T-helper 2 cell treated with Interferon-gamma antibody and Interleukin-4, amounts not matched to agents 5 μg/mL and 100 μg/mL, for 36 hours (primary cell): ENCODE measurements around the gene MGRN1.

Experiments
- DNase-seq: peaks from one replicate; pipeline ENCODE4 v3.0.0; 2021; ENCODE audit warnings: low spot score
- H3K27ac Mint-ChIP-seq: one replicate; pipeline ENCODE4 v1.8.0; 2021; ENCODE audit warnings: mild to moderate bottlenecking, mixed read lengths
- H3K27me3 Mint-ChIP-seq: one replicate; pipeline ENCODE4 v1.8.0; 2021; ENCODE audit warnings: low read depth, mixed read lengths
- H3K36me3 Mint-ChIP-seq: one replicate; pipeline ENCODE4 v1.8.0; 2021; ENCODE audit warnings: low read depth, mixed read lengths
- H3K4me1 Mint-ChIP-seq: one replicate; pipeline ENCODE4 v1.8.0; 2021; ENCODE audit warnings: low read depth, mixed read lengths
- H3K4me3 Mint-ChIP-seq: one replicate; pipeline ENCODE4 v1.8.0; 2022; ENCODE audit warnings: mild to moderate bottlenecking, moderate library complexity, mixed read lengths
- H3K9me3 Mint-ChIP-seq: one replicate; pipeline ENCODE4 v1.8.0; 2021; ENCODE audit warnings: mixed read lengths

MGRN1 gene

GRCh38 chr16:4676831-4677230 lies 52.2 kb downstream of the MGRN1 start:
- no peaks in the 10 kb centered on the region for H3K9me3 Mint-ChIP-seq
- peak overlapping the region; percentile 65 for H3K4me3 Mint-ChIP-seq

GRCh38 chr16:4677390-4677789 lies 52.8 kb downstream of the MGRN1 start:
- DNase-seq, result no peak
- Mint-ChIP-seq H3K36me3 (peaks cover 26% of the 10 kb centered on the region), H3K4me3 (peak overlapping the region; percentile 65), H3K4me1 (peaks cover 21% of the 10 kb centered on the region), H3K27me3 (no peaks in the 10 kb centered on the region), H3K9me3 (no peaks in the 10 kb centered on the region), H3K27ac (no peak overlapping the region)

More at GRCh38 chr16:4676831-4677230, 52.2 kb downstream of the MGRN1 start:
- Mint-ChIP-seq H3K4me1 (peaks cover 21% of the 10 kb centered on the region), H3K36me3 (peaks cover 26% of the 10 kb centered on the region), H3K27me3 (no peaks in the 10 kb centered on the region), H3K27ac (peak overlapping the region; percentile 93)
- DNase-seq, result no peak

GRCh38 chr16:4677994-4678393 lies 53.4 kb downstream of the MGRN1 start:
- Mint-ChIP-seq H3K27ac (peak overlapping the region; percentile 83), H3K27me3 (no peaks in the 10 kb centered on the region), H3K4me1 (peaks cover 21% of the 10 kb centered on the region), H3K36me3 (peaks cover 26% of the 10 kb centered on the region), H3K4me3 (no peak overlapping the region), H3K9me3 (no peaks in the 10 kb centered on the region)
- no peak for DNase-seq

- Mint-ChIP-seq H3K36me3 (peaks cover 27% of the 10 kb centered on the region), H3K4me3 (no peak overlapping the region), H3K27me3 (no peaks in the 10 kb centered on the region), H3K27ac (peak overlapping the region; percentile 83), H3K9me3 (no peaks in the 10 kb centered on the region), H3K4me1 (peaks cover 21% of the 10 kb centered on the region)
- DNase-seq, result no peak
These were observed 54.0 kb downstream of the MGRN1 start for GRCh38 chr16:4678596-4678995.

GRCh38 chr16:4679156-4679849 lies 54.7 kb downstream of the MGRN1 start:
- Mint-ChIP-seq H3K4me1 (peaks cover 21% of the 10 kb centered on the region), H3K4me3 (no peak overlapping the region), H3K36me3 (peaks cover 26% of the 10 kb centered on the region), H3K9me3 (no peaks in the 10 kb centered on the region), H3K27me3 (no peaks in the 10 kb centered on the region), H3K27ac (peak overlapping the region; percentile 83)
- DNase-seq, result no peak

- Mint-ChIP-seq H3K36me3 (peaks cover 28% of the 10 kb centered on the region), H3K27ac (peak overlapping the region; percentile 81), H3K4me1 (peaks cover 21% of the 10 kb centered on the region), H3K27me3 (no peaks in the 10 kb centered on the region), H3K9me3 (no peaks in the 10 kb centered on the region), H3K4me3 (peak overlapping the region; percentile 18)
- peak; percentile 13 for DNase-seq
These were observed 55.4 kb downstream of the MGRN1 start for GRCh38 chr16:4679850-4680636.

- no peak for DNase-seq
- peak overlapping the region; percentile 57 for H3K4me3 Mint-ChIP-seq
- no peaks in the 10 kb centered on the region for H3K9me3 Mint-ChIP-seq
- H3K4me1 Mint-ChIP-seq, result peaks cover 16% of the 10 kb centered on the region
- peak overlapping the region; percentile 81 for H3K27ac Mint-ChIP-seq
- H3K36me3 Mint-ChIP-seq, result peaks cover 23% of the 10 kb centered on the region
- H3K27me3 Mint-ChIP-seq, result no peaks in the 10 kb centered on the region
These were observed 56.2 kb downstream of the MGRN1 start for GRCh38 chr16:4680673-4681470.

GRCh38 chr16:4681471-4682083 lies 57.0 kb downstream of the MGRN1 start:
- Mint-ChIP-seq H3K27ac (peak overlapping the region; percentile 41), H3K4me1 (peaks cover 10% of the 10 kb centered on the region), H3K4me3 (no peak overlapping the region), H3K27me3 (no peaks in the 10 kb centered on the region), H3K9me3 (no peaks in the 10 kb centered on the region), H3K36me3 (peaks cover 25% of the 10 kb centered on the region)
- DNase-seq, result no peak

- Mint-ChIP-seq H3K4me3 (no peak overlapping the region), H3K36me3 (peaks cover 20% of the 10 kb centered on the region), H3K4me1 (peaks cover 5% of the 10 kb centered on the region), H3K9me3 (no peaks in the 10 kb centered on the region), H3K27me3 (no peaks in the 10 kb centered on the region), H3K27ac (no peak overlapping the region)
- no peak for DNase-seq
These were observed 57.5 kb downstream of the MGRN1 start for GRCh38 chr16:4682084-4682591.

GRCh38 chr16:4682616-4683254 lies 58.1 kb downstream of the MGRN1 start:
- Mint-ChIP-seq H3K27ac (peak overlapping the region; percentile 41), H3K36me3 (peaks cover 23% of the 10 kb centered on the region), H3K4me1 (peaks cover 4% of the 10 kb centered on the region), H3K4me3 (no peak overlapping the region), H3K27me3 (no peaks in the 10 kb centered on the region), H3K9me3 (no peaks in the 10 kb centered on the region)
- peak; percentile 14 for DNase-seq

GRCh38 chr16:4683255-4684057 lies 58.8 kb downstream of the MGRN1 start:
- Mint-ChIP-seq H3K27me3 (no peaks in the 10 kb centered on the region), H3K4me1 (no peaks in the 10 kb centered on the region), H3K36me3 (peaks cover 17% of the 10 kb centered on the region), H3K27ac (peak overlapping the region; percentile 41), H3K9me3 (no peaks in the 10 kb centered on the region), H3K4me3 (no peak overlapping the region)
- no peak for DNase-seq

GRCh38 chr16:4684058-4684715 lies 59.6 kb downstream of the MGRN1 start:
- H3K36me3 Mint-ChIP-seq, result peaks cover 13% of the 10 kb centered on the region
- H3K4me1 Mint-ChIP-seq, result no peaks in the 10 kb centered on the region

More at GRCh38 chr16:4684058-4684715, 59.6 kb downstream of the MGRN1 start:
- H3K27me3 Mint-ChIP-seq, result no peaks in the 10 kb centered on the region
- DNase-seq, result no peak
- H3K4me3 Mint-ChIP-seq, result no peak overlapping the region
- H3K9me3 Mint-ChIP-seq, result no peaks in the 10 kb centered on the region
- no peak overlapping the region for H3K27ac Mint-ChIP-seq
